Stromal cell of bone marrow (primary cell): Measurements from ENCODE around the gene DPH2.

ENCODE experiments used
- DNase-seq: peaks from one replicate; pipeline ENCODE4 v3.0.0-alpha.2; 2012; ENCODE audit warnings: low read depth

The DPH2 gene, protein sequence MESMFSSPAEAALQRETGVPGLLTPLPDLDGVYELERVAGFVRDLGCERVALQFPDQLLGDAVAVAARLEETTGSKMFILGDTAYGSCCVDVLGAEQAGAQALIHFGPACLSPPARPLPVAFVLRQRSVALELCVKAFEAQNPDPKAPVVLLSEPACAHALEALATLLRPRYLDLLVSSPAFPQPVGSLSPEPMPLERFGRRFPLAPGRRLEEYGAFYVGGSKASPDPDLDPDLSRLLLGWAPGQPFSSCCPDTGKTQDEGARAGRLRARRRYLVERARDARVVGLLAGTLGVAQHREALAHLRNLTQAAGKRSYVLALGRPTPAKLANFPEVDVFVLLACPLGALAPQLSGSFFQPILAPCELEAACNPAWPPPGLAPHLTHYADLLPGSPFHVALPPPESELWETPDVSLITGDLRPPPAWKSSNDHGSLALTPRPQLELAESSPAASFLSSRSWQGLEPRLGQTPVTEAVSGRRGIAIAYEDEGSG

DNA sequence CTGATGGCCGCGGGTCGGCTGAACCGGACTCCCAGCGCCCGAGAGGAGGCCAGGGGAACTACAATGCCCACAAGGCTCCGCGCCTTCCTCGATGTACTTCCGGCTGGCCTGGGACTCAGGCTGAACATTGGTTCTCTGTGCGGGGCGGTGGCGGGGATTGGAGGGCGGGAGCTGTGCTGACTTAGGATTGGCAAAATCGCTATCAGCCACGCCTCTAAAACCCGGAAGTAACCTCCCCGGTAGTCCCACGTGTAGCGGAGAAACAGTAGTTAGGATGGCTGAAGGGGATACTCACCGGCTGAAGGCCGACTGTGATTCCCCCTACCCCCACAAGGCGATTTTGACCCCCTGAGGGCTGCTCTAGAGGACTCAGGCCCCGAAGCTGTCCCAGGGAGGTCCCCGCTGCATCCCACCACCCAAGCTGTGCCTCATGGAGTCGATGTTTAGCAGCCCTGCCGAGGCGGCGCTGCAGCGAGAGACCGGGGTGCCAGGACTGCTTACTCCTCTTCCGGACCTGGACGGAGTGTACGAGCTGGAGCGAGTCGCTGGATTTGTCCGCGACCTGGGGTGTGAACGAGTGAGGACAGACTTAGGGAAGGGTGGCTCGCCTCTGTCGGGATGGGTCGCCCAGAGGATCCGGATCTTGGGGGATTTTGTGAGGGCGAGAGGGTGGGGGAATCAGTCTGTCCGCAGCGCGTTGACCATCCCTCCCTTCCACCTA lies at the start of gene DPH2:
DPH2 (plus strand) TSS at position 265 of the 721 bp plus-strand sequence; CDS start at position 431, 166 bp downstream.
- DNase-seq: peak; percentile 96

DNA sequence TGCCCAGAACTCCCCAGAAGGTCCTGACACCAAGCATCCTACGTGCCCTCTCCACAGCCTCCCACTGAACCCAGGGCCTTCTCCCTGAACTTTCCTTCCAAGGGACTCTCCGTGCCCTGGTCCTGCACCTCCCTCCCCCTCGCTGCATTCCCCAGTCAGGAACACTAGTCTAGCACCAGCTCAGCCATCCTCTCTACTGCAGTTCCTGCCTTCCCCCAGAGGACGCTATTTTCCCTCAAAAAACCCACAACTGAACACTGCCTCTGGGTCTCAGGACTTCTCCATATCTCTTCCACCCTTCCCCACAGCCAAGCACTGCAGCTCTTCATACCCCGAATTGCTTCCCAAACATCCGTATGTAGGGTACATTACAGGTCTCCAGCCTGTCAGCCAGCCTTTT lies 48.8 kb upstream of the DPH2 start:
- no peak for DNase-seq

DNA sequence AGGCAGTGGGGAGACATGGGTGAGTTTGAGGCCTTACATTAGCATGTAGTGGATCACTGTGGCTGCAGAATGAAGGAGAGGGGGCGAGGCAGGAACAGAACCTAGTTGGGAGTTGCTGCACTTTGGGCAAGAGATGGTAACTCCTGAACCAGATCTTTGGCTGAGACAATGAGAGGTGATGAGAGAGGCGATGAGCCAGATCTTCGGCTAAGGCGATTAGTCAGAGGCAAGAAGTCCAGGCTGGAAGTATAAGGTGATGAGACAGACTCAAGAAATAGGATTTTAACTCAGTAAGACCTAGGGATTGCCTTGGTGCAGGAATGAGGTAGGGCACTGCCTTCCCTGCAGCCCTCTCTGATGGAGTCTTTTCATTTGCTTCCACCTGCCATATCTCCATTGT lies 45.3 kb upstream of the DPH2 start:
- DNase-seq: no peak

DNA sequence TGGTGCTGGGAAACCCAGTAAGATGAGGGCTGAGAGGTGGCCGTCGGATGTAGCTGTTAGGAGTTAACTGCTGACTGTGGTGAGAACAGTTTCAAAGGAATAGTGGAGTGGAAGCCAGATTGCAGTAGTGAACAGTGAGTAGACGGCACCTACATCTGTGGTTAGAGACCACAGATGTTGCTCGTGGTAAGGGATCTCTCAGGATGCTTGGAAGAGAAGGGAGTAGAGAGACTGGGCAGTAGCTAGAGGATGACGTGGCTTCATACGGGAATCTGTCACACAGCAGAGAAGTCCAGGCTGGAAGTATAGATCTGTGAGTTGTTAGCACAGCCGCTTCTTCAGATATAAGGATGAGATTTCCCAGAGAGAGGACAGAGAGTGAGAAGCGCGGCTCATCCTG lies 44.0 kb upstream of the DPH2 start:
- no peak for DNase-seq

DNA sequence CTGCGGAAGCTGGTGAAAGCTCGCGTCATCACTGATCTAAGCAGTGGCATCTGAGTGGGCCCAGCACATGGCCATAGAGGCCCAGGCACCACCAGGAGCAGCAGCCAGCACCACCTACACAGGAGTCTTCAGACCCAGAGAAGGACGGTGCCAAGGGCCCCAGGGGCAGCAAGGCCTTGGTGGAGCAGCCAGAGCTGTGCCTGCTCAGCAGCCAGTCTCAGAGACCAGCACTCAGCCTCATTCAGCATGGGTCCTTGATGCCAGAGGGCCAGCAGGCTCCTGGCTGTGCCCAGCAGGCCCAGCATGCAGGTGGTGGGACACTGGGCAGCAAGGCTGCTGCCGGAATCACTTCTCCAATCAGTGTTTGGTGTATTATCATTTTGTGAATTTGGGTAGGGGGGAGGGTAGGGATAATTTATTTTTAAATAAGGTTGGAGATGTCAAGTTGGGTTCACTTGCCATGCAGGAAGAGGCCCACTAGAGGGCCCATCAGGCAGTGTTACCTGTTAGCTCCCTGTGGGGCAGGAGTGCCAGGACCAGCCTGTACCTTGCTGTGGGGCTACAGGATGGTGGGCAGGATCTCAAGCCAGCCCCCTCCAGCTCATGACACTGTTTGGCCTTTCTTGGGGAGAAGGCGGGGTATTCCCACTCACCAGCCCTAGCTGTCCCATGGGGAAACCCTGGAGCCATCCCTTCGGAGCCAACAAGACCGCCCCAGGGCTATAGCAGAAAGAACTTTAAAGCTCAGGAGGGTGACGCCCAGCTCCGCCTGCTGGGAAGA lies 39.5 kb upstream of the DPH2 start:
- DNase-seq: no peak

DNA sequence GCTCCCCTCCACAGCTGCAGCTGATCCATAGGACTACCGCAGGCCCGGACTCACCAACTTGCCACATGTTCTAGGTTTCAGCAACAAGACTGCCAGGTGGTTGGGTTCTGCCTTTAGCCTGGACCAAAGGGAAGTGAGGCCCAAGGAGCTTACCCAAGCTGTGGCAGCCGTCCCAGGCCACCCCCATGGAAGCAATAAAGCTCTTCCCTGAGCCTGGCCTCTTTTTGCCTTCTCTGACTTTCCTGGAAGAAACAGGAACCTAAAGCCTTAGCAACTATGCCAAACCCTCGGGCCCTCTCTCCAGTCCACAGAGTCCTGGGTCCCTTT lies 38.9 kb upstream of the DPH2 start:
- DNase-seq: no peak

DNA sequence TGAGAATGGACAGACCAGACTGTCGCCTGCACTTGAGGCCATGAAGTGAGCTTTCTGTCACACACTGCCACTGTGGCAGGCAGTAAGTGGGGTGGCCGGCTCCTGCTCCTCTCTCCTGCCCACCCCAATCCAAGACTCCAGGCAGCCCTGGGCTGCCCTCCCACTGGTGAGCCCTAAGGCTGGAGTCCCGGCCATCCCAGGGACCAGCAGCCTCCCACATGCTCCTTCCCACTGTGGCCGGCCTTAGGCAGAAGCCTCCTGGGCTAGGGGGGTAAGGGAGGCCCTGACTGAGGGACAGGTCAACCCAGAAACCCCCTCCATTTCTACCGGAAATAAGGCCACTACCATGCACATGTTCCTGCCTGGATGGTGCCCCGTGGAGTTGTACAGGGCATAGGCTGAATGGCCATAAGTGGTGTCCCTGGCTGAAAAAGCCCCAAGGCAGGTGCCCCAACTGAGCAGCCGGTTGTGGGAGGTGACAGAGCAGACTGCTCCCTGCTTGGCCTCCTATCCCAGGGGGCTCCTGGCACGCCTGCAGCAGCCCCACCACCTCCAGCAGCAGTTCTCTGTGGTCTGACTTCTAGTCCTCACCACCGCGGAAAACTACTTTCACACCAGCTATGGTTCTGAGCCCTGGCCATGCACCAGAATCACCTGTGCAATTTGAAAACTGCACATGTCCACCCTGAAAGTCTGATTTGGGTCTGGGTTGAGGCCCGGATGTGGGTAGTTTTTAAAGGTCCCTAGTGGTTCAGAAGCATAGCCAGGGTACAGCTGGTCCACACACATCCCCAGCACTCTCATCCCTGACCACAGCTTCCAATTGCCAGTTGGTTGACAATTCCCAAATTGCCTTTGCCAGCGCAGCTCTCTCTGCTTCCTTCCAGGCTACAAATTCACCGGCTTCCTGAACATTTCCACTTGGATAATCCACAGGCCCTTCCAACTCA lies 37.8 kb upstream of the DPH2 start:
- DNase-seq: no peak

DNA sequence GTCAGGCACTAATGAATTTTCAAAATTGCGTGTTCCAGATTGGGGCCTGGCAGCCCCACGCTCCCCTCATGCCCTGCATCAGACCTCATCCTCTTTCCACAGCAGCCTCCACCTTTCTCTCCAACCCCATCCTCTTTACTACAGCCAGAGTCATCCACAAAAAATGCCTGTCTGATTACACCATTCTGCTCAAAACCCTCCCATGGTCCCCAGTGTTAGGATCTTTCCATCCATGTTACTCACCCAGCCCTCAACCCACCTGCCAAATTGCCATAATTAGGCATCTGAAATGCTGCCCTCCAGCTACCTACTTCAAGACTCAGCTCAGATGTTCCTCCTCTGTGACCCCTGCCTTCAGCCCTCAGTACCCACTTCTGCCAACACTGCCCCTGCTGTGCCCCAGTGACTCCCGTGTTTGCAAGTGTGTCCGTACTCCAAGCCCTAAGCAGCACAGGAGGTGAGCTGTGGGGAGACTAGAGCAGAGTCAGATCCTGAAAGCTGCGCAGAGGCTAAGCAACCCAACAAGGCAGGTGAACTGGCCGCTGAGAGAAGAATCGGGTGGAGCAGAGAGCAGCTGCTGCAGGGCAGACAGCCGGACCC lies 36.9 kb upstream of the DPH2 start:
- DNase-seq: no peak

DNA sequence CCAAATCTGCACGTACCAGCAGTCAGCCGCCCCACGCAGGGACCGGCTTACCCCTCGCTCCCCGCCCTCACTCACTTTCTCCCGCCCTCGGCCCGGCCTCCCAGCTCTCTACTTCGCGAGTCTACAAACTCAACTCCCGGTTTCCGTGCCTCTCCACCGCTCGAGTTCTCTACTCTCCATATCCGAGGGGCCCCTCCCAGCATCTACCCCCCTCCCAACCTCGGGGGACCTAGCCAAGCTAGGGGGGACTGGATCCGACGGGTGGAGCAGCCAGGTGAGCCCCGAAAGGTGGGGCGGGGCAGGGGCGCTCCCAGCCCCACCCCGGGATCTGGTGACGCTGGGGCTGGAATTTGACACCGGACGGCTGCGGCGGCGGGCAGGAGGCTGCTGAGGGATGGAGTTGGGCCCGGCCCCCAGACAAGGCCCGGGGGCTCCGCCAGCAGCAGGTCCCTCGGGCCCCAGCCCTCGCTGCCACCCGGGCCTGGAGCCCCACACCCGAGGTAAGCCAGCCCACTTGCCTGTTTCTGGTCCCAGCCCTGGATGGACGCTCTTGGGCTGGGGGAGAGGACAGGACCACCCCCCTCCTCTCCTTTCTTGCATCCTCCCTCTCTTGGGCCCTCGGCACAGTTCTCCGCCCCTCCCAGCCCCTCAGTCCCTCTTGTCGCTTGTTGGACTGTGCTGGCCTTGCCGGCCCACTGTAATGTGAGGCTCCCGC lies 36.3 kb upstream of the DPH2 start, which contains the start of gene ARTN:
ARTN (plus strand) TSS at position 416 of the 715 bp plus-strand sequence. CDS start 1,856 bp downstream, outside the sequence.
- DNase-seq: no peak

DNA sequence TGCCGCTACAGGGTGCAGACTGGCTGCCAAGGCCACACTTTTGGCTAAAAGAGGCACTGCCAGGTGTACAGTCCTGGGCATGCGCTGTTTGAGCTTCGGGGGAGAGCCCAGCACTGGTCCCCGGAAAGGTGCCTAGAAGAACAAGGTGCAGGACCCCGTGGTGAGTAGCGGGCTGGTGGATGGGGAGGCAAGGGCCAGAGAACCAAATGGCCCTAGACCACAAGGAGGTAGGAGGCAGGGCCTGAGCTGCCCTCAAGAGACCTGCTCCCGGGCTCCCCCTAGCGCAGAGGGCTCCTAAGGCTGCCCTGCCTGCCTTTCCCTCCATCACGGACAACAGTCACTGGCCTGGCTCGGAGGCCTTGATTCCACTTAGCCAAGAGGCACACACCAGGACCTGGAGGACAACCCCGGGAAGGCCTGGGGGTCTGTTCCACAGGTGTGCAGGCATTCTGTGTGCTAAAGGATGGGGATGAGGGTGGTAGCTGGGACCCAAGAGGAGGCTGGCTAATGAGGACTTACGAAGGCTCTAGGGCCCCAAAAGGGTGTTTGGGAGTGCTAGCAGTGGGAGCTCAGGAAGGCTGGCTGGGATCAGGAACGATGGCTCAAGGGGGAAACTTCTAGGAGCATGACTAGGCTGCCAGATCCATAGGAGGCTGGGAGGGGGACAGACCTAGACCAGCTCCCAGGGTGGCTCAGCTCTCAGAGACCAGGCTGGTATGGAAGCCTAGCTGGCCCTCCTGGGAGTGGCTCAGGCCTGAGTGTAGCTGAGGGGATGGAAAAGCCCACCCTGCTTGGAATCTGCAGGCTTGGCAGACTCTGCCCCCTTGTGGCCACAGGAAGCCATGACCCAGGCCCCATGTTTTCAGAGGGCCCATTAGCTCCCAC lies 35.5 kb upstream of the DPH2 start:
- peak; percentile 18 for DNase-seq

DNA sequence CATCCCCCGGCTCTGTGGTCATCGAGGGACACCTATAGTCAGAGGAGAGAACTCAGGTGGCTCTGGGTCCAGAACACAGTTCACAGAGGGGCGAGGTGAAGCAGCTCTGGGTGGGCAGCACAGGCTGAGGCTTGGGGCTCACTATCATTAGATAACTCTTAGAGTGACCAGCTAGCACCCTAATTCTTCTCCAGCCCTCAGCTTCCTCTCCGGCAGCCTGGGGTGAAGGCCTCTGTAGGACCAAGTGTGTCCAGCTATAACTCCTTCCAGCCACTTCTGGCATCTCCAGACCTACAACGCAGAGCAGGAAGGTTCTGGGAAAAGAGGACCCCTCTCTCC lies 34.9 kb upstream of the DPH2 start:
- no peak for DNase-seq

DNA sequence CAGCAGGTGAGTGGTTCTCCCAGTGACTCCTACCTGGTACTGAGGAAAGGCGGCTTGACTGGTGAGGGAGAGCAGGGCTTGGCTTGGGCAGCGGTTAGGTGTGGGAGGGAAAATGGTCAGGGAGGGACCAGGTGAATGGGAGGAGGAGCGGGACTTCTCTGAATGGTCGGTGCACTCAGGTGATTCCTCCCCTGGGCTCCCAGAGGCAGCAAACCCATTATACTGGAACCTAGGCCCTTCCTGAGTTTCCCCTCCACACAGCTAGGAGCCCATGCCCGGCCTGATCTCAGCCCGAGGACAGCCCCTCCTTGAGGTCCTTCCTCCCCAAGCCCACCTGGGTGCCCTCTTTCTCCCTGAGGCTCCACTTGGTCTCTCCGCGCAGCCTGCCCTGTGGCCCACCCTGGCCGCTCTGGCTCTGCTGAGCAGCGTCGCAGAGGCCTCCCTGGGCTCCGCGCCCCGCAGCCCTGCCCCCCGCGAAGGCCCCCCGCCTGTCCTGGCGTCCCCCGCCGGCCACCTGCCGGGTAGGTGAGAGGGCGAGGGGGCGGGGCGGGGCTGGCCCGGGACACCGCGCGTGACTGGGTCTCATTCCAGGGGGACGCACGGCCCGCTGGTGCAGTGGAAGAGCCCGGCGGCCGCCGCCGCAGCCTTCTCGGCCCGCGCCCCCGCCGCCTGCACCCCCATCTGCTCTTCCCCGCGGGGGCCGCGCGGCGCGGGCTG lies 33.9 kb upstream of the DPH2 start:
- DNase-seq: no peak

DNA sequence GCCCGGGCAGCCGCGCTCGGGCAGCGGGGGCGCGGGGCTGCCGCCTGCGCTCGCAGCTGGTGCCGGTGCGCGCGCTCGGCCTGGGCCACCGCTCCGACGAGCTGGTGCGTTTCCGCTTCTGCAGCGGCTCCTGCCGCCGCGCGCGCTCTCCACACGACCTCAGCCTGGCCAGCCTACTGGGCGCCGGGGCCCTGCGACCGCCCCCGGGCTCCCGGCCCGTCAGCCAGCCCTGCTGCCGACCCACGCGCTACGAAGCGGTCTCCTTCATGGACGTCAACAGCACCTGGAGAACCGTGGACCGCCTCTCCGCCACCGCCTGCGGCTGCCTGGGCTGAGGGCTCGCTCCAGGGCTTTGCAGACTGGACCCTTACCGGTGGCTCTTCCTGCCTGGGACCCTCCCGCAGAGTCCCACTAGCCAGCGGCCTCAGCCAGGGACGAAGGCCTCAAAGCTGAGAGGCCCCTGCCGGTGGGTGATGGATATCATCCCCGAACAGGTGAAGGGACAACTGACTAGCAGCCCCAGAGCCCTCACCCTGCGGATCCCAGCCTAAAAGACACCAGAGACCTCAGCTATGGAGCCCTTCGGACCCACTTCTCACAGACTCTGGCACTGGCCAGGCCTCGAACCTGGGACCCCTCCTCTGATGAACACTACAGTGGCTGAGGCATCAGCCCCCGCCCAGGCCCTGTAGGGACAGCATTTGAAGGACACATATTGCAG lies 33.2 kb upstream of the DPH2 start:
- no peak for DNase-seq

DNA sequence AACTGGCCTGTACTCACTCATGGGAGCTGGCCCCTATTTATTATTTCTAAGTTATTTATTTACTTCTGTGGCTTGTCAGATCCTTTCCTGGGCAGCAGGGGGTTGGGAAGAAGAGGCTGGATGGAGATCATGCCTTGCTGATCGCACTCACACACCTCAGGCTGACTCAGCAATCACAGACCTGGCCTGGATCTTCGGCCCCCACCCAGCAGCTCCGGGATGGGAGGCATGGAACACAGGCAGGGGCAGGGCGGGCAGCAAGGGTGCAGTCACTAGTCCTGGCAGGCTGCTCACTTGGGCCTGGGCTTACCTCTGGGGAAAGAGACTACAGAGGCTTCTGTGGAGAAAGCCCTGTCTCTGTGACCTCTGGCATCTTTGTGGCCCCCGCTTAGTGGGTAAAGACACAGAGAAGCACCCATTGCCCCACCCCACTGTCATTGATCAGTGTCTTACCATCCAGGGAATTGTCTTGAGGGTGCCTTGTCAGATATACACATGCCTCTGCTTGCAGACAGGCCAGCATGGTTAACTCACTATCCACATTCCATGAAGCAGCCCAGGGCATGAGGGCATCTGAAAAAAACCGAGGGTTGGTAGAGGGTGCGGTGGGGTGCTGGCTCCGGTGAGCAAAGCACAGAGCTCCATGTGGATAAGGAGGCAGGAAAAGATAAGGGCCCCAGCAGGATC lies 32.5 kb upstream of the DPH2 start:
- DNase-seq: no peak

DNA sequence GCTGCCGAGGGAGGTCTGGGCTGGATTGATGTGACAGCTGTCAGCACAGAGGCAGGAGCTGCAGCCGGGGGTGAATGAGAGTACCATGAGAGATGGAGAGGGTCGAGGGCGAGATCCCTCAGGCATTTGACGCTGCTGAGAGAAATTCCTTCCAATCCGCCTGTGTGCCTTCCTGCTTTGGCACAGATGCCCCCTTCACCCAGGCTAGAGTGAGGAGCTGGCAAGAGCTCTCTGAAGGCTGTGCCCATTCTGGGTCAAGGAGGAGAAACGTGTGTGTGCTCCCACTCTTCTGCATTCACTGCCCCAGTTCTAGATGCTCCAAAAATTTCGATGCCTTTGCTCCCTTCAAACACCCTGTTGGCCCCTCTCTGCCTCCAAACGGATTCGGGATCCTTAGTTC lies 31.4 kb upstream of the DPH2 start:
- DNase-seq: no peak

DNA sequence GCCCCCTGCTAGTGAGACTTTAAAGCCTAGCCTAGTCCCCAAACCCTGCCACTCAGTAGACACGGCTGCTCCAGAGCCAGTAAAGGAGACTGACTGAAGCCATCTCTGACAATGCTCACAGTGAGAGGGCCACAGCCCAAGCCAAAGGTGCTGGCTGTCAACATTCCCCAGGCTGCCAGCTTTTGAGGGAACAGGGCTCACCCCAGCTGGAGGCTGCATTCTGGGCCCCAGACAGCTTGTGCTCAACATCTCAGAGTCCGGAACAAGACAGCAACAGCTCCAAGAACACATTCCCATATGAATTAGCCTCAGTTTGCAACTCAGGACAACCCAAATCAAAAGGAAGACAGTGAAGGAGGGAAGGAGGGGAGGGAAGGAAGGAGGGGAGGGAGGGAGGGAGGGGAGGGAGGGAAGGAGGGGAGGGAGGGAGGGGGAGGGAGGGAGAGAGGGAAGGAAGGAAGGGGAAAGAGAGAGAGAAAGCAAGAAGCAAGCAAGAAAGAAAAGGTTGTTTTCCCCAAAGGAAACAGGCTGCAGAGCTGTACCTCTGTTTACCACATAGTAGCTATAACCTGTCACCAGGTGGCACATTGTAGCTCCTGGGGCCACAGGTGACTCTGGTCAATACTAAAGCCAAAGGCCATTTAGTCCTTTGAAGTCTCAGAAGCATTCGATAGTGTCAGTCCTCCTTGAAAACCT lies 30.8 kb upstream of the DPH2 start:
- no peak for DNase-seq

DNA sequence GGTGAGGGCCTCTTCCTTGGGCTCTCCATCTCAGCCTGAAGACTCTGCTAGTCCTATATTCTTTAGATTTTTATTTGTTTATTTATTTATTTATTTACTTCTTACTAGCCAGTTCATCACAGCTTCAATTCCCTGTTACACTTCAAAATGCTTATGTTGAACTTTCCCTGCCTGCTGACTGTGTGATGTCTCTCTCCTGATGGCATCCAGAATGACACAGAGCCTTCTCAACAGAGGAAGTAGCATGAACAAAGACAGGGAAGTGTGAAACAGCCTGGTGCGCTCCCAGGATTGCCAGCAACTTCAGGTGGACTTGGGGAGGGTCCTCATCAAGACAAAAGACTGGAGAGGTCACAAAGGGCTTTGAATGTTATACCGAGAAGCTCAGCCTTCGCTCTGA lies 27.4 kb upstream of the DPH2 start:
- no peak for DNase-seq
